Measurements from ENCODE around the gene FLOT1.

Gene FLOT1

GRCh38 chr6:30744054-30744805 is 1.7 kb upstream of the FLOT1 start, which contains the start of gene IER3:
IER3 (minus strand) TSS chr6:30744547; CDS start chr6:30744518, 29 bp downstream.
- TF ChIP-seq CTCF (IDR thresholded peaks at IDR 0.05; ENCODE audit: borderline replicate concordance, control extremely low read depth, extremely low read depth, insufficient read depth, missing control alignments) = peak; percentile 76
- peak; percentile 80 for DNase-seq (ENCODE audit: low spot score)
- in situ Hi-C loops (cut with MboI; ENCODE audit: low sequenced_read_pairs, unreplicated experiment) = no loop called here

GRCh38 chr6:30743099-30744053 is 889 bp upstream of the FLOT1 start:
- no peak for TF ChIP-seq CTCF (IDR thresholded peaks at IDR 0.05; ENCODE audit: borderline replicate concordance, control extremely low read depth, extremely low read depth, insufficient read depth, missing control alignments)
- in situ Hi-C loops (cut with MboI; ENCODE audit: low sequenced_read_pairs, unreplicated experiment) = no loop called here
- peak; percentile 60 for DNase-seq (ENCODE audit: low spot score)

GRCh38 chr6:30741789-30742315 is 635 bp downstream of the FLOT1 start:
- TF ChIP-seq CTCF (IDR thresholded peaks at IDR 0.05; ENCODE audit: borderline replicate concordance, control extremely low read depth, extremely low read depth, insufficient read depth, missing control alignments) = no peak
- in situ Hi-C loops (cut with MboI; ENCODE audit: low sequenced_read_pairs, unreplicated experiment) = no loop called here
- DNase-seq (ENCODE audit: low spot score) = no peak

GRCh38 chr6:30741063-30741779 is 1.3 kb downstream of the FLOT1 start:
- TF ChIP-seq CTCF (IDR thresholded peaks at IDR 0.05; ENCODE audit: borderline replicate concordance, control extremely low read depth, extremely low read depth, insufficient read depth, missing control alignments) = no peak
- in situ Hi-C loops (cut with MboI; ENCODE audit: low sequenced_read_pairs, unreplicated experiment) = no loop called here
- no peak for DNase-seq (ENCODE audit: low spot score)

- no peak for DNase-seq (ENCODE audit: low spot score)
- in situ Hi-C loops (cut with MboI; ENCODE audit: low sequenced_read_pairs, unreplicated experiment) = no loop called here
- no peak for TF ChIP-seq CTCF (IDR thresholded peaks at IDR 0.05; ENCODE audit: borderline replicate concordance, control extremely low read depth, extremely low read depth, insufficient read depth, missing control alignments)
These were observed 2.0 kb downstream of the FLOT1 start for GRCh38 chr6:30740540-30740870.

GRCh38 chr6:30738532-30738931 is 4.0 kb downstream of the FLOT1 start:
- DNase-seq (ENCODE audit: low spot score) = no peak
- TF ChIP-seq CTCF (IDR thresholded peaks at IDR 0.05; ENCODE audit: borderline replicate concordance, control extremely low read depth, extremely low read depth, insufficient read depth, missing control alignments) = no peak
- in situ Hi-C loops (cut with MboI; ENCODE audit: low sequenced_read_pairs, unreplicated experiment) = no loop called here
